Stimulated activated CD8-positive, alpha-beta memory T cell treated with anti-CD3 and anti-CD28 coated beads, Interleukin-7, amount 100 ng/mL, for 24 hours (primary cell): ENCODE measurements around the gene ADAM33.

Experiments
- DNase-seq: peaks from one replicate; pipeline ENCODE4 v3.0.0-alpha.2; 2020; ENCODE audit warnings: low read depth

The ADAM33 gene

GRCh38 chr20:3645309-3646066, 36.3 kb downstream of the ADAM33 start:
- DNase-seq, result no peak

DNA sequence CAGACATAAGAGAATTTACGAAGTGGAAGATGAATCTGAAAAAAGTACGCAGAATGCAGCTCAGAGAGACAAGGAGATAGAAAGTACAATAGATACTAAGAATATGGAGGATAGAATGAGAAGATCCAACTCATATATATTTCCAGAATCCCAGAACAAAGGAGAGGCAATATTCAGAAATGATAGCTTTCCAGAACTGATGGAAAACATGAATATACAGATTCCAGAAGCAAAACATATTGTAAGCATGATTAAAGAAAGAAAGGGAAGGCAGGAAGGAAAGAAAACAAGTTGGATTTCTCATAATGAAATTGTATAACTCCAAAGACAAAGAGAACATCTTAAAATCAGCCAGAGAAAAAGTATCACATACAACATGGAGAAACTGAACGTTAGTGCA, 41.6 kb downstream of the ADAM33 start:
- DNase-seq, result no peak

GRCh38 chr20:3635346-3635745, 46.5 kb downstream of the ADAM33 start:
- DNase-seq, result no peak

DNA sequence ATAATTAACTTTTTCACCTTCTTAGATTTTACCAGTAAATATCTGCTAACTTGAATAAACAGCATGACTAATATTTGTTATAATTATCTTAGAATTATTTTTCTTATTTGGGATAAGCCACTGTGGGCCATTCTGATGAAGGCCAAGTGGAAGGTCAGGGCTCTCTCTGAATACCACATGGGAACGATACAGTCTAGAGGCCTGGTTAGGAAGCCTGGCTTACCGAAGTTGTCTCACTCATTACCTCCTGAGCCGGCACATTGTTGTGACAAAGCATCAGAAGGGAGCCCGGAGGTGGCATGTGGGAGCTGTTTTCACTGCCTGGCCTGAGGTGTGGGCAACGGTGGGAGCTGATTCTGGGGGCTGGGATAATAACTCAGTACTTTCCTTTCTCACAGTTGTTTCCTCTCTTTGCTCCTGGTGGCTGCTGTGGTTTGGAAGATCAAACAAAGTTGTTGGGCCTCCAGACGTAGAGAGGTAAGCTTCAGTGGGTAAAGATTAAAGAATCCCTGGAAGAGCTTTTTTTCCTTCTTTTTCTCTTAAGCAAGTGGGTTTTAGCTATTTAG, 47.8 kb downstream of the ADAM33 start:
- DNase-seq, result no peak

DNA sequence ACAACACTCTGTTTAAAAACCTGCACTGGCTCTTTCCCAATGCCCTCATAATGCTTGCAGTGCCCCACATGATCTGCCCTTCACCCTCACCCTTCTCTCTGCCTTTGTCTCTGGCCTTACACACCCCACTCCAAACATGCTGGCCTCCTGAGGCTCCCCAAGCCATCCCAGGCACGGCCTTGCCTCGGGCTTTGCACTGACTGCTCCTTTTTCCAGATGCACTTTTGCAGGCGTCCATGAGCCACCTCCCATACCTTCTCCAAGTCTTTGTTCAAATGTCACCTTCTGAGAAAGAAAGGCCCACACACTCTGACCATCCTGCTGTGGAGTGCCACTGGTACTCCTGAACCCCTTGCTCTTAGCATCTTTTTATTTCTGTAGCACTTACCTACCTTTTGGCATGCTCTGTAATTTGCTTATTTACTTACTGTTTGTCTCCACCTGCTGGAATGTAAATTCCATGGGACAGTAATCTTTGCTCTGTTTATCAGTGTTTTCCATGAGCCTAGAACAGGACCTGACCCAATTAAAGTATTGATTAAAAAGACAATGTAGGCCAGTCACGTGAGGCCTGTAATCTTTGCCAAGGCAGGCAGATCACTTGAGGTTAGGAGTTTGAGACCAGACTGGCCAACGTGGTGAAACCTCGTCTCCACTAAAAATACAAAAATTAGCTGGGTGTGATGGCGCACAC, 49.4 kb downstream of the ADAM33 start:
- DNase-seq, result no peak

DNA sequence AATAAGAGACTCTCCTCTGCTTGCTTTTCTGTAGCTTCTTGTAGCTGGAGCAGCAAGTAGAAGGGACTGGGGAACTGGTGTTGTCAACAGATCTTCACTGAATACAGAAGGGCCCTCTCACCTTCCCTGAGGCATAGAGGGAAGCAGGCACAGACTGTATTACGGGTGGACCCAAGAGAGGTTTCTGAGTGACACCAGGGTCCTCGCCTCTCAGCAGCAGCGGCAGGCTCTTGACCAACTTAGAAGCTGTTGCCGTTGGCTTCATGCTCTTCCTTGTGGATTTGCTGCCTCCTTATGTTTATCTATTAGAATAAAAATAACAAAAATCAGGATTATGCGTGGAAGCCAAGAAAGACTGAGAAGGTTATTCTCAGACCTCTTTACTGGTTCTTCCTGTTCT, 50.3 kb downstream of the ADAM33 start:
- no peak for DNase-seq

- DNase-seq, result no peak
Observed at GRCh38 chr20:3630429-3630828, 51.4 kb downstream of the ADAM33 start.

DNA sequence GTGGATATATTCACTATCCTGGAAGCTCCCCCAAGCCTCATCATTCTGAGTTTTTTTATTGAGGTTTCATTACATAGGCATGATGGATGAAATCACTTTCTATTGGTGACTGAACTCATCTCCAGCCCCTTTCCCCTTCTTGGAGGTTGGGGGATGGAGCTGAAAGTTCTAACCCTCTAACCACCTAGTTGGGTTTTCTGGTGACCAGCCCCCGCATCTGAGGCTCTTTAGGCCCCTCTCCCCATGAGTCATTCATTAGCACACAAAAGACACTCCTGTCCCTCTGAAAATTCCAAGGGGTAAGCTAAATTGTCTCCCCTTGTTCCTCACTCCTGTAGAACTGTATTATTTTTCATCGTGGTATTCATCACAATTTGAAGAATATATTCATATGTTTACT, 51.9 kb downstream of the ADAM33 start:
- DNase-seq, result no peak

DNA sequence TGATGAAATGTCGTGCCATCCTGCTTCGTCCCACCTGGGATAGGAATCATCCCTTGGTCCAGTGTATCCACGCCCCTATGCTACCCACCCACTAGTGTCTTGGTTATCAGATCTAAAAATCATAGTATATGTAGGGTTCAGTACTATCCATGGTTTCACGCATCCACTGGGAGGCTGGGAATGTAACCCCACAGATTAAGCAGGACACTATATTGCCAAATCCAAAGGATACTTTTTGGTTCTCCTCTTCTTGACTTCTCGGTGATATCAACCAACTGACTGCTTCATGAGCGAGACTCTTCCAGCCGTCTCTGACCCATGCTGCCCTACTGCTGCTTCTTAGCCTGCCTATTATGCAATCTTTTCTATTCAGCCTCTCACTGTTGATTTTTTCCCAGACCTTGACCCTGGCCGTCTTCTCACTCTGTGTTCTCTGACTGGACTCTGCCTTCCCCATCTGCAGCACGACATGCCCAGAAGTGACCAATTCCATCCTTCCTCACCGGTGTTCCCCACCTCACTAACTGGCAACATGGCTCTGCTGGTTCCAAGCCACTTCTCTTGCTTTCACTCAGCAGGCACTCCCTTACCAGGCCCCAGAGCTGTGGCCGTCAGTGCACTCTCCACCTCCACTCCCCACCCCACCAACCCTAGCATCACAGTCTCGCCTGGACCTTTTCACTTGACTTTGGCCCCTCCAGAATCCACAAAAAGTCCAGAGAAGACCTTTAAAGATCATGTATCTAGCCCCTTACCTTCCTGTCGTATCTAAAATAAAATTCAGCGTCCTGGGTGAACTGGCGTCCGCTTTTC, 53.1 kb downstream of the ADAM33 start:
- DNase-seq, result no peak

DNA sequence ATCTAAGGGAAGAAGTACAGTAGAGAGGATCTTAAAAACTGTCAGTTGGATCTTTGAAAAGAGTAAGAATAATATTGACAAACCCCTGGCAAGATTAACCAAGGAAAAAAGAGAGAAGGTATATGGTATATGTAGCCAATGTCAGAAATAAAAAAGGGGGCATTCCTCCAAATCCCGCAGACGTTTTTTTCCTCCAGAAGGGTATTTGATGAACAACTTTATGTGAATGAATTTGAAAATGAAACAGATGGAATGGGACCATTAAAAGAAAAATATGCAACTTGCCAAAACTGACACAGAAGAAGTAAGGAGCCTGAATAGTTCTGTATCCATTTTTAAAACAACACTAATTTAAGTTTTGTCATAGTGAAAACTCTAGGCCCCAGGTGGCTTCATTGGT, 54.3 kb downstream of the ADAM33 start:
- no peak for DNase-seq

GRCh38 chr20:3622406-3622805, 59.4 kb downstream of the ADAM33 start:
- DNase-seq, result no peak

DNA sequence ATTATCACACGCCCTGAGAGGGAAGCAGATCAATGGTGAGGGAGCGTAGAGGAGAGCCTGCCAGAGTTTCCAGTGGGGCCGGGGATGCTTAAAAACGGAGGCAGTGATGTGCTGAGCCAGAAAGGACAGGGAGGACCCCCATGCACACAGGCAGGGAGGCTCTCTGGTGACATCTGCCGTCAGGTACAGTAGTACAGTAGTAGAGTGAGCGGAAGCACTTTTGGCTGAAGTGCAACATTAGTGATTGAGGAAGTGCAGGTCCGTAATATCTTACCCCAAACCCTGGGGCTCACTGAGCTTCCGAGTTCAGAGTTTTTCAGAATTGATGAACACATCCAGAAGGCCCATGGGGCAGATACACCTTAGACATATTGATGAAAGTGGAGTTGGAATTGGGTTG, 60.7 kb downstream of the ADAM33 start:
- DNase-seq, result no peak
